GM23338 (cell line): ENCODE data around the gene C10orf105. TPM values are rescaled to one million over a fixed set of nuclear protein-coding genes. Genes with fewer than 3 reads are reported as not detected.

Experiments
- ATAC-seq: fragments of 200-7000 bp; cut with Tn5 transposase; 3 replicates; pipeline ENCODE4 v1.9.1; 2020
- DNase-seq: peaks from one replicate; pipeline ENCODE4 v3.0.0-alpha.2; 2015; ENCODE audit warnings: low spot score
- H2AFZ ChIP-seq: fragments of 200-600 bp; sonication (generic); 2 replicates; pipeline ENCODE4 v1.8.0; 2016; ENCODE audit warnings: antibody characterized with exemption, mild to moderate bottlenecking, moderate library complexity
- H3F3A ChIP-seq: fragments of 200-600 bp; sonication (generic); replicated peaks from 2 replicates; pipeline ENCODE4 v1.8.0; 2017; ENCODE audit warnings: antibody characterized with exemption, mixed run types, low read depth
- H3K27ac ChIP-seq: fragments of 200-600 bp; sonication (generic); 2 replicates; pipeline ENCODE4 v1.6.1; 2016; ENCODE audit warnings: low read depth
- H3K27me3 ChIP-seq: fragments of 200-600 bp; sonication (generic); 2 replicates; pipeline ENCODE4 v1.8.0; 2016; ENCODE audit warnings: mild to moderate bottlenecking, mixed run types, moderate library complexity; ENCODE audit not compliant: insufficient read depth
- H3K36me3 ChIP-seq: fragments of 200-600 bp; sonication (generic); 2 replicates; pipeline ENCODE4 v1.8.0; 2016; ENCODE audit warnings: mild to moderate bottlenecking; ENCODE audit not compliant: insufficient read depth
- H3K4me1 ChIP-seq: fragments of 200-600 bp; sonication (generic); 2 replicates; pipeline ENCODE4 v1.8.0; 2016; ENCODE audit warnings: mild to moderate bottlenecking, moderate library complexity; ENCODE audit not compliant: insufficient read depth
- H3K4me2 ChIP-seq: fragments of 200-600 bp; sonication (generic); 2 replicates; pipeline ENCODE4 v1.7.1; 2017; ENCODE audit warnings: mixed run types
- H3K4me3 ChIP-seq: fragments of 200-600 bp; sonication (generic); 2 replicates; pipeline ENCODE4 v1.6.1; 2016; ENCODE audit warnings: mixed run types
- H3K79me2 ChIP-seq: fragments of 200-600 bp; sonication (generic); replicated peaks from 2 replicates; pipeline ENCODE4 v1.8.0; 2017; ENCODE audit warnings: mild to moderate bottlenecking; ENCODE audit not compliant: insufficient read depth
- H3K9me2 ChIP-seq: fragments of 200-600 bp; sonication (generic); 2 replicates; pipeline ENCODE4 v1.8.0; 2017; ENCODE audit not compliant: insufficient read depth
- H4K20me1 ChIP-seq: fragments of 200-600 bp; sonication (generic); replicated peaks from 2 replicates; pipeline ENCODE4 v1.8.0; 2017; ENCODE audit warnings: mild to moderate bottlenecking; ENCODE audit not compliant: insufficient read depth
- H3K27ac Mint-ChIP-seq: 2 replicates; pipeline ENCODE4 v1.8.0; 2020; ENCODE audit warnings: inconsistent platforms, mild to moderate bottlenecking, moderate library complexity, mixed read lengths
- H3K27me3 Mint-ChIP-seq: 3 replicates; pipeline ENCODE4 v1.8.0; 2022; ENCODE audit warnings: low read depth, mild to moderate bottlenecking, moderate library complexity, mixed read lengths, inconsistent platforms; ENCODE audit not compliant: insufficient read depth, poor library complexity
- H3K36me3 Mint-ChIP-seq: 3 replicates; pipeline ENCODE4 v1.8.0; 2021; ENCODE audit warnings: low read depth, mild to moderate bottlenecking, inconsistent platforms, moderate library complexity, mixed read lengths
- H3K4me1 Mint-ChIP-seq: 3 replicates; pipeline ENCODE4 v1.8.0; 2020; ENCODE audit warnings: mild to moderate bottlenecking, inconsistent platforms, mixed read lengths
- H3K4me3 Mint-ChIP-seq: 3 replicates; pipeline ENCODE4 v1.8.0; 2021; ENCODE audit warnings: moderate library complexity, mild to moderate bottlenecking, inconsistent platforms, mixed read lengths
- H3K9me3 Mint-ChIP-seq: 3 replicates; pipeline ENCODE4 v1.8.0; 2020; ENCODE audit warnings: moderate library complexity, mild to moderate bottlenecking, inconsistent platforms, mixed read lengths
- EZH2phosphoT487 ChIP-seq: fragments of 200-600 bp; sonication (generic); IDR thresholded peaks from one replicate; pipeline ENCODE4 v1.8.1; 2018; ENCODE audit warnings: antibody characterized with exemption; ENCODE audit not compliant: unreplicated experiment
- JUNB ChIP-seq: IDR thresholded peaks from one replicate; pipeline ENCODE4 v1.6.1; 2016; ENCODE audit warnings: antibody characterized with exemption; ENCODE audit not compliant: unreplicated experiment
- POLR2AphosphoS5 ChIP-seq: IDR thresholded peaks from 2 replicates; pipeline ENCODE4 v1.6.1; 2016; ENCODE audit warnings: antibody characterized with exemption, low read depth
- STAT1 ChIP-seq: IDR thresholded peaks from one replicate; pipeline ENCODE4 v1.6.1; 2016; ENCODE audit warnings: antibody characterized with exemption; ENCODE audit not compliant: unreplicated experiment
- ZNF114 ChIP-seq: fragments of 250-450 bp; sonication (Bioruptor Pico); IDR thresholded peaks from 2 replicates; pipeline ENCODE4 v1.5.0; 2020; ENCODE audit warnings: mild to moderate bottlenecking, moderate library complexity
- ZNF462 ChIP-seq: fragments of 250-450 bp; sonication (Bioruptor Pico); IDR thresholded peaks from 2 replicates; pipeline ENCODE4 v1.5.0; 2020; ENCODE audit warnings: mild to moderate bottlenecking, moderate library complexity
- polyA plus RNA-seq: library from polyadenylated mRNA; unstranded; fragments of >200 nt; fragmentation: Nextera tagmentation; extraction: Ambion mirVana; gene quantifications from 2 replicates; pipeline ENCODE4 v1.2.1, GENCODE V29; 2016
- total RNA-seq: library from RNA; depleted of rRNA; stranded (reverse); fragments of >200 nt; shearing (Covaris generic); gene quantifications from 2 replicates; pipeline ENCODE4 v1.2.3, GENCODE V29; 2014
- TF ChIP-seq, protein P1 (sequence below), 2 experiments: fragments of 200-600 bp in 1 of 2; sonication (generic) in 1 of 2; conservative IDR thresholded peaks; 2 replicates each; pipeline versions ENCODE4 v1.5.1 to v1.6.1; 2016 to 2017; ENCODE audit warnings: antibody characterized with exemption in 2 of 2, low read depth in 2 of 2, mild to moderate bottlenecking in 2 of 2, moderate library complexity in 1 of 2

Gene C10orf105
- total and polyA plus RNA-seq, 2 experiments from 2014 or later = 0.15 to 0.17 TPM

GRCh38 chr10:71740069-71740653 is 20.6 kb upstream of the C10orf105 start:
- no peak overlapping the region for H3K4me3 ChIP-seq
- H4K20me1 ChIP-seq = no peaks in the 10 kb centered on the region
- H3F3A ChIP-seq = no peaks in the 10 kb centered on the region
- no peaks in the 10 kb centered on the region for H3K36me3 ChIP-seq
- no peaks in the 10 kb centered on the region for H3K9me3 Mint-ChIP-seq
- no peak for ATAC-seq
- no peak overlapping the region for H3K4me3 Mint-ChIP-seq
- no peaks in the 10 kb centered on the region; the same call in 2 of the 3 replicates for H3K36me3 Mint-ChIP-seq
- peaks cover 8% of the 10 kb centered on the region for H3K27me3 Mint-ChIP-seq
- no peaks in the 10 kb centered on the region for H3K79me2 ChIP-seq
- H3K27ac Mint-ChIP-seq = no peak overlapping the region
- peaks cover 9% of the 10 kb centered on the region; the same call in 2 of the 3 replicates for H3K4me1 Mint-ChIP-seq
- no peak for TF ChIP-seq STAT1
- TF ChIP-seq POLR2AphosphoS5 = no peak
- TF ChIP-seq JUNB = no peak
- no peaks in the 10 kb centered on the region for H3K9me2 ChIP-seq
- H3K27ac ChIP-seq = no peak overlapping the region
- no peaks in the 10 kb centered on the region for H3K27me3 ChIP-seq
- H2AFZ ChIP-seq = no peak overlapping the region
- H3K4me2 ChIP-seq = no peak overlapping the region
- no peak for DNase-seq
- no peaks in the 10 kb centered on the region for H3K4me1 ChIP-seq

DNA sequence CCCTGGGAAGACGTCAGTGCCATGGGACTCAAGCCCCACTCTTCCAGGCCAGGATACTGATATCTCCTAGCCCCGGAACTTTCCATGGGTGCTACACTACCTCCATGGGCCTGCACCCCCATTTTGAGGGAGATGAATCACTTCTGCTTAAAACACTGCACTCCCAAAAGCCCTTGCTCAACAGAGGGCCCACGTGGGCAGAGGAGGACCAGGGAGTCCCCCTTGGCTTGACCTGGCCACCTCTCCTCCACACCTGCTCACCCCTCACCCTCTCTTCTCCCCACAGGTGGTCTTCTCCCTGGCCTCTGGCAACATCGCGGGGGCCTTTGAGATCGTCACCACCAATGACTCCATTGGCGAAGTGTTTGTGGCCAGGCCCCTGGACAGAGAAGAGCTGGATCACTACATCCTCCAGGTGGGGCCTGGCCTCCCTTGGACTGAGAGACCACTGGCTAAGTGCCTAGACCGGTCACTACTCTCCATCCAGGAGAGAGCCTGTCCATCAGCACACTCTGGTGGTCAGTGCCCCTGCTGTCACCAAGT is 19.9 kb upstream of the C10orf105 start:
- TF ChIP-seq EZH2phosphoT487 = no peak
- TF ChIP-seq, protein P1, sequence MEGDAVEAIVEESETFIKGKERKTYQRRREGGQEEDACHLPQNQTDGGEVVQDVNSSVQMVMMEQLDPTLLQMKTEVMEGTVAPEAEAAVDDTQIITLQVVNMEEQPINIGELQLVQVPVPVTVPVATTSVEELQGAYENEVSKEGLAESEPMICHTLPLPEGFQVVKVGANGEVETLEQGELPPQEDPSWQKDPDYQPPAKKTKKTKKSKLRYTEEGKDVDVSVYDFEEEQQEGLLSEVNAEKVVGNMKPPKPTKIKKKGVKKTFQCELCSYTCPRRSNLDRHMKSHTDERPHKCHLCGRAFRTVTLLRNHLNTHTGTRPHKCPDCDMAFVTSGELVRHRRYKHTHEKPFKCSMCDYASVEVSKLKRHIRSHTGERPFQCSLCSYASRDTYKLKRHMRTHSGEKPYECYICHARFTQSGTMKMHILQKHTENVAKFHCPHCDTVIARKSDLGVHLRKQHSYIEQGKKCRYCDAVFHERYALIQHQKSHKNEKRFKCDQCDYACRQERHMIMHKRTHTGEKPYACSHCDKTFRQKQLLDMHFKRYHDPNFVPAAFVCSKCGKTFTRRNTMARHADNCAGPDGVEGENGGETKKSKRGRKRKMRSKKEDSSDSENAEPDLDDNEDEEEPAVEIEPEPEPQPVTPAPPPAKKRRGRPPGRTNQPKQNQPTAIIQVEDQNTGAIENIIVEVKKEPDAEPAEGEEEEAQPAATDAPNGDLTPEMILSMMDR (conservative IDR thresholded peaks at IDR 0.05; ENCODE audit: low read depth in 2 of 2) = no peak
- no peak for TF ChIP-seq ZNF114 (CRISPR knock-in tag)
- no peak for TF ChIP-seq ZNF462
- Histone ChIP-seq H3K4me2 (no peak overlapping the region), H3K4me3 (no peak overlapping the region), H3K27me3 (no peaks in the 10 kb centered on the region), H3K36me3 (no peaks in the 10 kb centered on the region), H3K27ac (no peak overlapping the region), H3K9me2 (no peaks in the 10 kb centered on the region), H3K79me2 (no peaks in the 10 kb centered on the region), H4K20me1 (no peaks in the 10 kb centered on the region), H3F3A (no peaks in the 10 kb centered on the region), H3K4me1 (no peaks in the 10 kb centered on the region), H2AFZ (no peak overlapping the region)
- no peak for DNase-seq
- Mint-ChIP-seq H3K27ac (no peak overlapping the region), H3K36me3 (no peaks in the 10 kb centered on the region; the same call in 2 of the 3 replicates), H3K9me3 (no peaks in the 10 kb centered on the region), H3K4me1 (peaks cover 9% of the 10 kb centered on the region; the same call in 2 of the 3 replicates), H3K4me3 (no peak overlapping the region), H3K27me3 (peaks cover 9% of the 10 kb centered on the region)
- no peak for ATAC-seq
